ENCODE measurements around the gene PTPRJ. TPM values are rescaled to one million over a fixed set of nuclear protein-coding genes. Genes with fewer than 3 reads are reported as not detected.

Gene PTPRJ
- total RNA-seq, 2 donors from 2014 or later, result 3.4 to 8.0 TPM

DNA sequence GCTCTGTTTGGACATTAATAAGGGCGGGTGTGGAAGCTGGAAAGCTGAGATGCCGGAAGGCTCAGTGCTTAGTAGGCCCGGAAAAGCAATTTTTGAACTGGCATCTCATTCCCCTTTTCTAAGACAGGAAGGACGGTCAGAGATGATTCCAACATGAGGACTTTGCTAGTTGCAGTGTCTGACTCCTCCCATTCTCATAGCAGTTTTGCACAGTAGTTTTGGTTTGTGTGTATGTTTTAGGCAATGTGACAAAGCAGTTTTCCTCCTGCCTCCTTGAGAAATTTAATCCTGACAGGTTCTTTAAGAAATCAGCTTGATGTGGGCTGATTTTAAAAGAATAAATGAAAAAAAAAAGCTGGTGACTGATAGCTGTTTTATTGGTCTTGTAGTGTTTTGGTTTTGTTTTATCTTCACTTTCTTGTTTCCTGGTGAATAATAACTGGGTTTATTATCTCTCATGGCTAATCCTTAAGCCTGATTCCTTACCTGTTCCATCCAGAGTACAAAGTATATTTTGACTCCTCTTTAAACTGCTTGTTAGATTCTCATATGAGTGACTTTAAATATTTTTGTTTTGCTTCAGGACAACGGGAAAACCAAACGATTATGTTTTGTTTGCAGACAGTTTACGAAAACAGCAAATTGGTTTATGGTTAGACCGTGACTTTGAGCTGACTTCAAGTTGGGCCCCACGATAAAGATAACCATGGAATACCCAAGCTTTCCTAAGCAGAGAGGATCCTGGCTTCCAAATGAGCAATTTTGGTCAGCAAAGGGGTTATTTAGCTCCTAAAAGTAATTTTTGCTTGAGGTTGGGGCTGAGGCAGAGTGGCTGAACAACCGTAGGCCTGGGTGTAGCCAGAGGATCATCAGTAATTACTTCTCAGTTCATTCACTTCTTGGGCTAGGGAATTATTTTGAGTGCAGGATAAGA, 3.4 kb downstream of the PTPRJ start:
- peaks cover 0 to 35% of the 10 kb centered on the region in 2 donors for H3K4me1 ChIP-seq
- TF ChIP-seq, protein P1, sequence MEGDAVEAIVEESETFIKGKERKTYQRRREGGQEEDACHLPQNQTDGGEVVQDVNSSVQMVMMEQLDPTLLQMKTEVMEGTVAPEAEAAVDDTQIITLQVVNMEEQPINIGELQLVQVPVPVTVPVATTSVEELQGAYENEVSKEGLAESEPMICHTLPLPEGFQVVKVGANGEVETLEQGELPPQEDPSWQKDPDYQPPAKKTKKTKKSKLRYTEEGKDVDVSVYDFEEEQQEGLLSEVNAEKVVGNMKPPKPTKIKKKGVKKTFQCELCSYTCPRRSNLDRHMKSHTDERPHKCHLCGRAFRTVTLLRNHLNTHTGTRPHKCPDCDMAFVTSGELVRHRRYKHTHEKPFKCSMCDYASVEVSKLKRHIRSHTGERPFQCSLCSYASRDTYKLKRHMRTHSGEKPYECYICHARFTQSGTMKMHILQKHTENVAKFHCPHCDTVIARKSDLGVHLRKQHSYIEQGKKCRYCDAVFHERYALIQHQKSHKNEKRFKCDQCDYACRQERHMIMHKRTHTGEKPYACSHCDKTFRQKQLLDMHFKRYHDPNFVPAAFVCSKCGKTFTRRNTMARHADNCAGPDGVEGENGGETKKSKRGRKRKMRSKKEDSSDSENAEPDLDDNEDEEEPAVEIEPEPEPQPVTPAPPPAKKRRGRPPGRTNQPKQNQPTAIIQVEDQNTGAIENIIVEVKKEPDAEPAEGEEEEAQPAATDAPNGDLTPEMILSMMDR (IDR thresholded peaks at IDR 0.05), result no peak
- no peak for DNase-seq (ENCODE audit: low spot score)
- H3K27me3 ChIP-seq, result no peaks in the 10 kb centered on the region
- H3K27ac ChIP-seq, result no peak overlapping the region
- no peaks in the 10 kb centered on the region for H3K9me3 ChIP-seq
- H3K36me3 ChIP-seq, result no peaks in the 10 kb centered on the region
- no peak overlapping the region for H3K4me3 ChIP-seq

DNA sequence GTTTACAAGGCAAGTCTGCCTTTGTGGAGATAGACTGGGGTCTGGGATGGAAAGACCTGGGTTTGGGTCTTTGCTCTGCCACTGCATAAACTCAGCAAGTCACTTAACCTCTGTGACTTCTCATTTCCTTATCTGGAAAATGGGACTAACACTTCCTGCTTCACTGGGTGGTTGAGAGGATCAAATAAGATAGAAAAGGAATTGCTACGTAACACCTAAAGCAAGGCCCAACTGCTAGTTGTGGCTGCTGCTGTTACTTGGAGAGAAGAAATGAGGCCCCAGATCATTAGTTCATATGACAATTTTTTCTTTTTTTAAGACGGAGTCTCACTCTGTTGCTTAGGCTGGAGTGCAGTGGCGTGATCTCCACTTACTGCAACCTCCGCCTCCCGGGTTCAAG, 5.9 kb downstream of the PTPRJ start:
- Histone ChIP-seq H3K36me3 (no peaks in the 10 kb centered on the region), H3K9me3 (no peaks in the 10 kb centered on the region), H3K4me3 (no peak overlapping the region), H3K27me3 (no peaks in the 10 kb centered on the region), H3K4me1 (peaks cover 0 to 34% of the 10 kb centered on the region in 2 donors), H3K27ac (no peak overlapping the region)
- no peak for DNase-seq (ENCODE audit: low spot score)
- TF ChIP-seq, protein P1 (IDR thresholded peaks at IDR 0.05), result no peak

DNA sequence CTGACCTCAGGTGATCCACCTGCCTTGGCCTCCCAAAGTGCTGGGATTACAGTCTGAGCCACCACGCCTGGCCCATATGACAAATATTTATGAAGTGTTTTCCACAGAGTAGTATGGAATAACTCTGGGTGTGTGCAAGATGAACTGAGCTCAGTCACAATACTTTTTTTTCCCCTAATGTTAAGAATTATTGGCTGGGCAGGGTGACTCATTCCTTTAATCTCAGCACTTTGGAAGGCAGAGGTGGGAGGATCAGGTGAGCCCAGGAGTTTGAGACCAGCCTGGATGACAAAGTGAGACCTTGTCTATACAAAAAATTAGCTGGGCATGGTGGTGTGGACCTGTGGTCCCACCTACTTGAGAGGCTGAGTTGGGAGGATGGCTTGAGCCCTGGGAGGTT, 6.4 kb downstream of the PTPRJ start:
- TF ChIP-seq, protein P1 (IDR thresholded peaks at IDR 0.05), result no peak
- no peak for DNase-seq (ENCODE audit: low spot score)

GRCh38 chr11:47987310-47987709, 7.0 kb downstream of the PTPRJ start:
- peaks cover 0 to 28% of the 10 kb centered on the region in 2 donors for H3K4me1 ChIP-seq
- H3K9me3 ChIP-seq, result no peaks in the 10 kb centered on the region
- H3K36me3 ChIP-seq, result no peaks in the 10 kb centered on the region
- TF ChIP-seq, protein P1 (IDR thresholded peaks at IDR 0.05), result no peak
- H3K4me3 ChIP-seq, result no peak overlapping the region
- DNase-seq (ENCODE audit: low spot score), result no peak
- peak overlapping the region in 1 of 2 donors; percentile 3 for H3K27ac ChIP-seq
- no peaks in the 10 kb centered on the region for H3K27me3 ChIP-seq

More for the DNA sequence above, 6.4 kb downstream of the PTPRJ start:
- no peaks in the 10 kb centered on the region for H3K36me3 ChIP-seq
- H3K9me3 ChIP-seq, result no peaks in the 10 kb centered on the region
- no peak overlapping the region for H3K4me3 ChIP-seq
- peaks cover 0 to 33% of the 10 kb centered on the region in 2 donors for H3K4me1 ChIP-seq
- H3K27me3 ChIP-seq, result no peaks in the 10 kb centered on the region
- H3K27ac ChIP-seq, result no peak overlapping the region

GRCh38 chr11:47987781-47988180, 7.4 kb downstream of the PTPRJ start:
- TF ChIP-seq, protein P1 (IDR thresholded peaks at IDR 0.05), result no peak
- DNase-seq (ENCODE audit: low spot score), result no peak

More at GRCh38 chr11:47987781-47988180, 7.4 kb downstream of the PTPRJ start:
- Histone ChIP-seq H3K36me3 (no peaks in the 10 kb centered on the region), H3K9me3 (no peaks in the 10 kb centered on the region), H3K27me3 (no peaks in the 10 kb centered on the region), H3K4me3 (no peak overlapping the region), H3K27ac (peak overlapping the region in 1 of 2 donors; percentile 3), H3K4me1 (peaks cover 0 to 28% of the 10 kb centered on the region in 2 donors)
